C4-2B (cell line): ENCODE results near the gene SPECC1.

Experiments used
- ZFX ChIP-seq: fragments of 450-650 bp; IDR thresholded peaks from 2 replicates; pipeline ENCODE4 v1.6.1; 2017
- TF ChIP-seq, protein P1 (sequence below): fragments of 450-650 bp; conservative IDR thresholded peaks from 2 replicates; pipeline ENCODE4 v1.5.1; 2017; ENCODE audit warnings: mild to moderate bottlenecking

DNA sequence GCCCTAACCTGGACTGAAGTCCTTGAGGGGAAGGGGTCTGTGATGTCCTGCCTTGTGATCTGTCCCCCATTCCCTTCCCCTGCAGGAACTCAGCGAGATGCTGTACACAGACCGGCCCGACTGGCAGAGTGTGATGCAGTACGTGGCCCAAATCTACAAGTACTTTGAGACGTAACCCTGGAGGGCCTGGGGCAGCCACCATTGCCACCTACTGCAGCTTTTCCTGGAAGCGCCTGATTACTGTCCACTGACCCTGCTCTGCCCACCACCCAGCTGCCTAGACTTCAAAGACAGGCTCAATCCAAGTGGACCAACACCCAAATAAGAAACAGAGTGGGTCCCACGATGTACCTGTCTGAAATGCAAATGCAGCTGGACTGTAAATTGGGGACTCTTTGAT is 304.7 kb downstream of the SPECC1 start:
- TF ChIP-seq, protein P1, sequence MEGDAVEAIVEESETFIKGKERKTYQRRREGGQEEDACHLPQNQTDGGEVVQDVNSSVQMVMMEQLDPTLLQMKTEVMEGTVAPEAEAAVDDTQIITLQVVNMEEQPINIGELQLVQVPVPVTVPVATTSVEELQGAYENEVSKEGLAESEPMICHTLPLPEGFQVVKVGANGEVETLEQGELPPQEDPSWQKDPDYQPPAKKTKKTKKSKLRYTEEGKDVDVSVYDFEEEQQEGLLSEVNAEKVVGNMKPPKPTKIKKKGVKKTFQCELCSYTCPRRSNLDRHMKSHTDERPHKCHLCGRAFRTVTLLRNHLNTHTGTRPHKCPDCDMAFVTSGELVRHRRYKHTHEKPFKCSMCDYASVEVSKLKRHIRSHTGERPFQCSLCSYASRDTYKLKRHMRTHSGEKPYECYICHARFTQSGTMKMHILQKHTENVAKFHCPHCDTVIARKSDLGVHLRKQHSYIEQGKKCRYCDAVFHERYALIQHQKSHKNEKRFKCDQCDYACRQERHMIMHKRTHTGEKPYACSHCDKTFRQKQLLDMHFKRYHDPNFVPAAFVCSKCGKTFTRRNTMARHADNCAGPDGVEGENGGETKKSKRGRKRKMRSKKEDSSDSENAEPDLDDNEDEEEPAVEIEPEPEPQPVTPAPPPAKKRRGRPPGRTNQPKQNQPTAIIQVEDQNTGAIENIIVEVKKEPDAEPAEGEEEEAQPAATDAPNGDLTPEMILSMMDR, result no peak
- TF ChIP-seq ZFX, result no peak
